Measurements from ENCODE around the gene SH2D3C.

SH2D3C gene

GRCh38 chr9:127786773-127787104 is 8.3 kb upstream of the SH2D3C start:
- Histone ChIP-seq H3K9ac (peak overlapping the region; percentile 81; the same call in 1 of the 2 replicates), H3K27me3 (ENCODE audit: insufficient read depth, low read depth) (no peaks in the 10 kb centered on the region), H3K4me3 (IDR thresholded peaks at IDR 0.05; ENCODE audit: insufficient read depth, low read depth, low read length) (no peak overlapping the region), H3K27ac (peak overlapping the region; percentile 84), H4K20me1 (ENCODE audit: insufficient read depth) (peaks cover 15% of the 10 kb centered on the region; the same call in 1 of the 2 replicates), H3K4me1 (ENCODE audit: low read depth, poor library complexity, severe bottlenecking) (peaks cover 38% of the 10 kb centered on the region), H3K36me3 (ENCODE audit: insufficient read depth) (peaks cover 37% of the 10 kb centered on the region; the same call in 1 of the 2 replicates), H2AFZ (ENCODE audit: low read depth) (no peak overlapping the region), H3K79me2 (ENCODE audit: insufficient read depth, low read depth) (peaks cover 45% of the 10 kb centered on the region), H3K4me2 (peak overlapping the region; percentile 95)
- TF ChIP-seq CTCF (conservative IDR thresholded peaks at IDR 0.05; ENCODE audit: low read depth, low read length): peak; percentile 51; the same call in 1 of the 2 replicates

GRCh38 chr9:127785933-127786772 is 7.7 kb upstream of the SH2D3C start, which contains the start of gene CDK9:
Gene CDK9, plus strand, starts transcription at chr9:127786034. Its CDS starts 115 bp downstream, at chr9:127786149.
- H3K4me3 ChIP-seq (IDR thresholded peaks at IDR 0.05; ENCODE audit: insufficient read depth, low read depth, low read length): no peak within 1 kb of the TSS
- peaks cover 15% of the 10 kb centered on the region; the same call in 1 of the 2 replicates for H4K20me1 ChIP-seq (ENCODE audit: insufficient read depth)
- H3K79me2 ChIP-seq (ENCODE audit: insufficient read depth, low read depth): peaks cover 45% of the 10 kb centered on the region
- peaks cover 36% of the 10 kb centered on the region for H3K4me1 ChIP-seq (ENCODE audit: low read depth, poor library complexity, severe bottlenecking)
- peak within 1 kb of the TSS; percentile 95 for H3K4me2 ChIP-seq
- no peak for TF ChIP-seq CTCF (conservative IDR thresholded peaks at IDR 0.05; ENCODE audit: low read depth, low read length)
- H2AFZ ChIP-seq (ENCODE audit: low read depth): peak within 1 kb of the TSS; percentile 21
- H3K27ac ChIP-seq: peak within 1 kb of the TSS; percentile 84
- peaks cover 35% of the 10 kb centered on the region; the same call in 1 of the 2 replicates for H3K36me3 ChIP-seq (ENCODE audit: insufficient read depth)
- no peaks in the 10 kb centered on the region for H3K27me3 ChIP-seq (ENCODE audit: insufficient read depth, low read depth)
- H3K9ac ChIP-seq: peak within 1 kb of the TSS; percentile 81

GRCh38 chr9:127785023-127785932 is 6.8 kb upstream of the SH2D3C start:
- H3K36me3 ChIP-seq (ENCODE audit: insufficient read depth): peaks cover 28% of the 10 kb centered on the region; the same call in 1 of the 2 replicates
- peak overlapping the region; percentile 24; the same call in 1 of the 2 replicates for H3K4me2 ChIP-seq
- H2AFZ ChIP-seq (ENCODE audit: low read depth): peak overlapping the region; percentile 12
- H3K9ac ChIP-seq: no peak overlapping the region
- H3K4me1 ChIP-seq (ENCODE audit: low read depth, poor library complexity, severe bottlenecking): peaks cover 39% of the 10 kb centered on the region
- peaks cover 15% of the 10 kb centered on the region; the same call in 1 of the 2 replicates for H4K20me1 ChIP-seq (ENCODE audit: insufficient read depth)
- H3K4me3 ChIP-seq (IDR thresholded peaks at IDR 0.05; ENCODE audit: insufficient read depth, low read depth, low read length): no peak overlapping the region
- H3K27ac ChIP-seq: peak overlapping the region; percentile 84
- peaks cover 39% of the 10 kb centered on the region for H3K79me2 ChIP-seq (ENCODE audit: insufficient read depth, low read depth)
- no peaks in the 10 kb centered on the region for H3K27me3 ChIP-seq (ENCODE audit: insufficient read depth, low read depth)
- peak; percentile 93 for TF ChIP-seq CTCF (conservative IDR thresholded peaks at IDR 0.05; ENCODE audit: low read depth, low read length)
